Ovary (tissue), 9 donors: ENCODE data around the gene MTUS2. TPM values are rescaled to one million over a fixed set of nuclear protein-coding genes. Genes with fewer than 3 reads are reported as not detected.

Experiments
- DNase-seq, 5 donors: peaks; one replicate each; pipeline ENCODE4 v3.0.0-alpha.2; 2019 to 2020
- H3K27ac ChIP-seq, 2 donors: fragments of 200-600 bp; one replicate each; pipeline versions ENCODE4 v1.5.1 to v1.8.0; 2019 to 2022
- H3K27me3 ChIP-seq: fragments of 200-600 bp; one replicate; pipeline ENCODE4 v1.8.0; 2022
- H3K36me3 ChIP-seq: fragments of 200-600 bp; sonication (generic); one replicate; pipeline ENCODE4 v1.5.1; 2019
- H3K4me1 ChIP-seq: one replicate; pipeline ENCODE4 v1.8.1; 2013; ENCODE audit warnings: mild to moderate bottlenecking, moderate library complexity; ENCODE audit not compliant: insufficient read depth
- H3K4me3 ChIP-seq: fragments of 200-600 bp; sonication (generic); one replicate; pipeline ENCODE4 v1.5.1; 2017
- H3K9me3 ChIP-seq, 2 donors: fragments of 200-600 bp in 1 of 2; sonication (generic) in 1 of 2; one replicate each; pipeline versions ENCODE4 v1.5.1 to v1.8.1; 2013 to 2019; ENCODE audit warnings: mild to moderate bottlenecking in 1 of 2, moderate library complexity in 1 of 2
- CTCF ChIP-seq, 3 donors: fragments of 450-650 bp in 2 of 3; fragments of 200-600 bp in 1 of 3; IDR thresholded peaks; one replicate each; pipeline versions ENCODE4 v1.5.1 to v1.8.0; 2016 to 2022; ENCODE audit warnings: antibody characterized with exemption in 3 of 3, mild to moderate bottlenecking in 1 of 3
- EP300 ChIP-seq: sonication (generic); formaldehyde crosslinking; IDR thresholded peaks from one replicate; pipeline ENCODE4 v1.6.1; 2017; ENCODE audit warnings: antibody characterized with exemption
- POLR2A ChIP-seq: fragments of 450-650 bp; IDR thresholded peaks from one replicate; pipeline ENCODE4 v1.6.1; 2017; ENCODE audit warnings: antibody characterized with exemption, mild to moderate bottlenecking, moderate library complexity
- WGBS, 3 donors: extraction: QIAGEN DNeasy Blood & Tissue Kit in 1 of 3; methylation state at CpG; one replicate each; pipeline versions ENCODE4 v1.1.5 to v1.1.7; 2013 to 2017; 5-methylcytosine and 5-hydroxymethylcytosine counted together
- intact Hi-C, 4 donors: fragments of 100-400 bp; cut with DNase I; formaldehyde crosslinking; loops; one replicate each; pipeline versions ENCODE4 v1.11.0 to v1.15.1; 2022 to 2023
- polyA plus RNA-seq, 2 donors: library from polyadenylated mRNA; stranded (reverse); fragments of 200-250 nt in 1 of 2; fragments of 350-450 nt in 1 of 2; fragmentation: Illumina TruSeq in 1 of 2; extraction: RNeasy Lipid Tissue Mini Kit (QIAGEN cat#74804) in 1 of 2; gene quantifications; one replicate each; pipeline ENCODE4 v1.2.3, GENCODE V29; 2013 to 2014
- total RNA-seq, 7 donors: library from RNA; depleted of rRNA in 2 of 7; stranded (reverse); fragments of >200 nt in 2 of 7; fragmentation: NEBNext Ultra II Directional in 3 of 7; extraction: Animal tissue kit (Norgen Biotek cat#: 25700) in 3 of 7; gene quantifications; one replicate each; pipeline versions ENCODE4 v1.1.0 to v1.2.4, GENCODE V29; 2016 to 2023
- donor health status: DM: no; HTN: no; CAD: no; lungs with moderate emphysema.
- donor health status: DM: no; HTN: no; CAD: no.
- donor health status: Bipolar disorder and iron deficiency.
- donor health status: DM: yes; HTN: yes; CAD: no.
- donor health status: DM: no; HTN: no; CAD: no.
- donor health status: DM: yes; HTN: yes; CAD: no.

MTUS2 gene
- total and polyA plus RNA-seq, 9 donors, result 1.5 to 8.7 (median 5.4) TPM

GRCh38 chr13:29021717-29022116 lies 201.6 kb downstream of the MTUS2 start:
- no peak overlapping the region for H3K4me3 ChIP-seq
- H3K36me3 ChIP-seq, result no peaks in the 10 kb centered on the region
- no peak for DNase-seq
- intact Hi-C loops, result no loop called here
- H3K27ac ChIP-seq, result no peak overlapping the region
- H3K27me3 ChIP-seq, result no peaks in the 10 kb centered on the region
- no peaks in the 10 kb centered on the region for H3K4me1 ChIP-seq
- WGBS, 3 donors, result 83 to 87% (median 84%) methylated on average over 5 of the region's 5 CpGs
- no peak for TF ChIP-seq EP300
- no peak for TF ChIP-seq POLR2A
- TF ChIP-seq CTCF (IDR thresholded peaks at IDR 0.05), result no peak
- no peaks in the 10 kb centered on the region for H3K9me3 ChIP-seq

- DNase-seq, result no peak
- TF ChIP-seq EP300 (no peak), POLR2A (no peak), CTCF (IDR thresholded peaks at IDR 0.05) (no peak)
- Histone ChIP-seq H3K36me3 (no peaks in the 10 kb centered on the region), H3K4me3 (no peak overlapping the region), H3K27me3 (no peaks in the 10 kb centered on the region), H3K9me3 (no peaks in the 10 kb centered on the region), H3K27ac (no peak overlapping the region), H3K4me1 (no peaks in the 10 kb centered on the region)
- 66 to 79% (median 68%) methylated on average over 4 of the region's 4 CpGs for WGBS, 3 donors
- intact Hi-C loops, result no loop called here
Measured at GRCh38 chr13:29022410-29022809, 202.3 kb downstream of the MTUS2 start.

GRCh38 chr13:29022968-29023367 lies 202.8 kb downstream of the MTUS2 start:
- intact Hi-C loops, result no loop called here
- TF ChIP-seq POLR2A (no peak), CTCF (IDR thresholded peaks at IDR 0.05) (no peak), EP300 (no peak)
- H3K9me3 ChIP-seq, result no peaks in the 10 kb centered on the region
- 81 to 85% (median 83%) methylated on average over 3 of the region's 3 CpGs for WGBS, 3 donors
- no peaks in the 10 kb centered on the region for H3K4me1 ChIP-seq
- H3K27ac ChIP-seq, result no peak overlapping the region
- no peak overlapping the region for H3K4me3 ChIP-seq
- H3K36me3 ChIP-seq, result no peaks in the 10 kb centered on the region
- DNase-seq, result no peak
- H3K27me3 ChIP-seq, result no peaks in the 10 kb centered on the region

GRCh38 chr13:29024783-29025182 lies 204.6 kb downstream of the MTUS2 start:
- intact Hi-C loops, result no loop called here
- H3K9me3 ChIP-seq, result no peaks in the 10 kb centered on the region
- no peak for DNase-seq
- H3K4me3 ChIP-seq, result no peak overlapping the region
- TF ChIP-seq POLR2A (no peak), CTCF (IDR thresholded peaks at IDR 0.05) (no peak), EP300 (no peak)
- no peaks in the 10 kb centered on the region for H3K27me3 ChIP-seq
- H3K36me3 ChIP-seq, result no peaks in the 10 kb centered on the region
- WGBS, 3 donors, result 72 to 87% (median 78%) methylated on average over 8 of the region's 8 CpGs
- H3K4me1 ChIP-seq, result no peaks in the 10 kb centered on the region
- H3K27ac ChIP-seq, result no peak overlapping the region

- no peaks in the 10 kb centered on the region for H3K9me3 ChIP-seq
- H3K27me3 ChIP-seq, result no peaks in the 10 kb centered on the region
- no peak overlapping the region for H3K27ac ChIP-seq
- no peaks in the 10 kb centered on the region for H3K36me3 ChIP-seq
- 84 to 87% (median 85%) methylated on average over 5 of the region's 5 CpGs for WGBS, 3 donors
- no peak overlapping the region for H3K4me3 ChIP-seq
- H3K4me1 ChIP-seq, result no peaks in the 10 kb centered on the region
- intact Hi-C loops, result no loop called here
- TF ChIP-seq CTCF (IDR thresholded peaks at IDR 0.05), result no peak
- TF ChIP-seq POLR2A, result no peak
- TF ChIP-seq EP300, result no peak
- DNase-seq, result no peak
Measured at GRCh38 chr13:29028868-29029267, 208.7 kb downstream of the MTUS2 start.
